Adrenal gland (tissue), 5 donors: ENCODE results near the gene RAC3.

Experiments used
- POLR2A ChIP-seq, 2 donors: fragments of 450-650 bp; IDR thresholded peaks; one replicate each; pipeline ENCODE4 v1.6.1; 2017; ENCODE audit warnings: antibody characterized with exemption in 2 of 2, mild to moderate bottlenecking in 2 of 2, moderate library complexity in 1 of 2
- TF ChIP-seq, protein P1 (sequence below), 6 experiments: fragments of 450-650 bp in 4 of 6; fragments of 200-600 bp in 2 of 6; sonication (generic) in 1 of 6; IDR thresholded peaks; 1 replicate in 5 of 6; 2 replicates in 1 of 6; pipeline versions ENCODE4 v1.5.1 to v1.8.0; 2016 to 2021; ENCODE audit warnings: antibody characterized with exemption in 6 of 6, mild to moderate bottlenecking in 2 of 6, moderate library complexity in 1 of 6
- donor health status: DM: no; HTN: no; CAD: no.

DNA sequence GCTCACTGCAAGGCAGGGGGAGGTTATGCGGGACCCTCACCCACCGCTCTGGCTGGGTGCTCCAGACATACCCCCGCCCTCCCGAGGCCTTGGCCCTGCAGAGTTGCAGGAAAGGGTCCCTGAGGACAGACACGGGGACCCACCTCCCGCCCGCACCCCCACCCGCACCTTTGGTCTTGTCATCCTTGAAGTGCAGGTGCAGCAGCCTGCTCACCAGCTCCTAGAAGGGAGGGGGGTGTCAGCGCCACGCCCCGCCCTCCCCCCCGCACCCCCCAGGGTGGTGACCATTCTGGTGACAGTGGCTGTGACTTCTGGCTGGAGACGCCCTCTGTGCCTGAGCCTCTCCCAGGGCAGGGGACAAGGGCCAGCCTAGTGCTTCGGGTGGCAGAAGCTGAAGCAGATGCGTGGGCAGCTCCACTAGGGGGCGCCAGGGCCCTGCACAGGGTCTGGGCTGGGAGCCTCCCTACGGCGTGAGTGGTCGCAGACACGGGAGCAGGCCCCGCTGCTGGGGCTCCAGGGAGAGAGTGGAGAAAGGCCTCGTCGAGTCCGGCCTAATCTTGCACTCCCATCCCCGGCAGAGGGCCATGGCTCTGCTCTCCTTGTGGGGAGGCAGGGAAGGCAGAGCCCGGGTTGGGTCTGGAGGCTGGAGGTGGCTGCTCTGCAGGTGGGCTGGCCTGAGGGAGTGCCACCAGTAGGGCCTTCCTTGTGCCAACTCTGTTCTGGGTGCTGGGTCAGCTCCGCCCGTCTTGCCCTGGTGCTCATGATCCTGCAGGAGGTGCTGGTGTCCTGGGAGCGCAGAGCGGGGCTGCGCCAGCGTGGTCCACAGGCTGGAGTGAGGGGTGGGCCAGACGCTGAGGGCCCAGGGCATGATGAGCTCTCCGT, 11.5 kb upstream of the RAC3 start:
- TF ChIP-seq, protein P1, sequence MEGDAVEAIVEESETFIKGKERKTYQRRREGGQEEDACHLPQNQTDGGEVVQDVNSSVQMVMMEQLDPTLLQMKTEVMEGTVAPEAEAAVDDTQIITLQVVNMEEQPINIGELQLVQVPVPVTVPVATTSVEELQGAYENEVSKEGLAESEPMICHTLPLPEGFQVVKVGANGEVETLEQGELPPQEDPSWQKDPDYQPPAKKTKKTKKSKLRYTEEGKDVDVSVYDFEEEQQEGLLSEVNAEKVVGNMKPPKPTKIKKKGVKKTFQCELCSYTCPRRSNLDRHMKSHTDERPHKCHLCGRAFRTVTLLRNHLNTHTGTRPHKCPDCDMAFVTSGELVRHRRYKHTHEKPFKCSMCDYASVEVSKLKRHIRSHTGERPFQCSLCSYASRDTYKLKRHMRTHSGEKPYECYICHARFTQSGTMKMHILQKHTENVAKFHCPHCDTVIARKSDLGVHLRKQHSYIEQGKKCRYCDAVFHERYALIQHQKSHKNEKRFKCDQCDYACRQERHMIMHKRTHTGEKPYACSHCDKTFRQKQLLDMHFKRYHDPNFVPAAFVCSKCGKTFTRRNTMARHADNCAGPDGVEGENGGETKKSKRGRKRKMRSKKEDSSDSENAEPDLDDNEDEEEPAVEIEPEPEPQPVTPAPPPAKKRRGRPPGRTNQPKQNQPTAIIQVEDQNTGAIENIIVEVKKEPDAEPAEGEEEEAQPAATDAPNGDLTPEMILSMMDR (IDR thresholded peaks at IDR 0.05) = peak; percentile 29 to 62 (median 46)
- no peak for TF ChIP-seq POLR2A (IDR thresholded peaks at IDR 0.05)
